Mucosa of stomach (tissue), 1 donor: Measurements from ENCODE around the gene IL1RAP.
"Not testable (repeated sequence)": the region's sequence is repeated elsewhere in the genome, so short reads cannot be mapped to it uniquely, and the experiment has no call there.

Source experiments
- H3K27me3 ChIP-seq: one replicate; pipeline ENCODE4 v1.7.0; 2013; ENCODE audit warnings: mild to moderate bottlenecking, low read length; ENCODE audit not compliant: control insufficient read depth, insufficient read depth
- H3K36me3 ChIP-seq: one replicate; pipeline ENCODE4 v1.7.0; 2013; ENCODE audit warnings: low read length; ENCODE audit not compliant: control insufficient read depth, insufficient read depth
- H3K4me1 ChIP-seq: one replicate; pipeline ENCODE4 v1.7.0; 2013; ENCODE audit warnings: mild to moderate bottlenecking, low read length; ENCODE audit not compliant: control insufficient read depth, insufficient read depth
- H3K4me3 ChIP-seq: one replicate; pipeline ENCODE4 v1.7.0; 2013; ENCODE audit warnings: low read length
- H3K9ac ChIP-seq: one replicate; pipeline ENCODE4 v1.7.0; 2013; ENCODE audit warnings: mild to moderate bottlenecking, low read length, moderate library complexity
- H3K9me3 ChIP-seq: one replicate; pipeline ENCODE4 v1.7.0; 2013; ENCODE audit warnings: mild to moderate bottlenecking, low read length, moderate library complexity; ENCODE audit not compliant: control insufficient read depth
- donor health status: Pancreatic carcinoma.

IL1RAP gene

GRCh38 chr3:190516416-190516815 is 2.5 kb downstream of the IL1RAP start:
- H3K4me1 ChIP-seq = peaks cover 4% of the 10 kb centered on the region
- H3K27me3 ChIP-seq = no peaks in the 10 kb centered on the region
- no peak overlapping the region for H3K9ac ChIP-seq
- no peaks in the 10 kb centered on the region for H3K9me3 ChIP-seq
- H3K36me3 ChIP-seq = no peaks in the 10 kb centered on the region
- H3K4me3 ChIP-seq = no peak overlapping the region

- Histone ChIP-seq H3K4me3 (no peak overlapping the region), H3K4me1 (peaks cover 4% of the 10 kb centered on the region), H3K27me3 (no peaks in the 10 kb centered on the region), H3K9ac (no peak overlapping the region), H3K36me3 (no peaks in the 10 kb centered on the region), H3K9me3 (no peaks in the 10 kb centered on the region)
Measured at GRCh38 chr3:190517687-190518086, 3.8 kb downstream of the IL1RAP start.

GRCh38 chr3:190518531-190518930 is 4.6 kb downstream of the IL1RAP start:
- not testable (repeated sequence) for H3K9ac ChIP-seq, H3K36me3 ChIP-seq, H3K4me1 ChIP-seq

GRCh38 chr3:190519886-190520285 is 6.0 kb downstream of the IL1RAP start:
- no peaks in the 10 kb centered on the region for H3K9me3 ChIP-seq
- H3K27me3 ChIP-seq = no peaks in the 10 kb centered on the region
- no peaks in the 10 kb centered on the region for H3K36me3 ChIP-seq
- no peak overlapping the region for H3K4me3 ChIP-seq
- H3K4me1 ChIP-seq = peaks cover 4% of the 10 kb centered on the region
- no peak overlapping the region for H3K9ac ChIP-seq

More at GRCh38 chr3:190518531-190518930, 4.6 kb downstream of the IL1RAP start:
- H3K9me3 ChIP-seq, H3K27me3 ChIP-seq, H3K4me3 ChIP-seq: not testable (repeated sequence)

- H3K4me3 ChIP-seq = no peak overlapping the region
- no peaks in the 10 kb centered on the region for H3K27me3 ChIP-seq
- no peak overlapping the region for H3K9ac ChIP-seq
- no peaks in the 10 kb centered on the region for H3K36me3 ChIP-seq
- no peaks in the 10 kb centered on the region for H3K9me3 ChIP-seq
- H3K4me1 ChIP-seq = no peaks in the 10 kb centered on the region
Measured at GRCh38 chr3:190521998-190522397, 8.1 kb downstream of the IL1RAP start.

GRCh38 chr3:190522621-190523222 is 8.8 kb downstream of the IL1RAP start:
- H3K4me1 ChIP-seq = no peaks in the 10 kb centered on the region
- H3K36me3 ChIP-seq = no peaks in the 10 kb centered on the region
- H3K27me3 ChIP-seq = no peaks in the 10 kb centered on the region
- no peak overlapping the region for H3K4me3 ChIP-seq
- no peak overlapping the region for H3K9ac ChIP-seq
- H3K9me3 ChIP-seq = no peaks in the 10 kb centered on the region

GRCh38 chr3:190524942-190525341 is 11.1 kb downstream of the IL1RAP start:
- Histone ChIP-seq H3K27me3 (no peaks in the 10 kb centered on the region), H3K36me3 (no peaks in the 10 kb centered on the region), H3K9ac (no peak overlapping the region), H3K9me3 (no peaks in the 10 kb centered on the region), H3K4me1 (no peaks in the 10 kb centered on the region), H3K4me3 (no peak overlapping the region)

- Histone ChIP-seq H3K36me3 (no peaks in the 10 kb centered on the region), H3K9ac (no peak overlapping the region), H3K4me3 (no peak overlapping the region), H3K4me1 (no peaks in the 10 kb centered on the region), H3K9me3 (no peaks in the 10 kb centered on the region), H3K27me3 (no peaks in the 10 kb centered on the region)
Measured at GRCh38 chr3:190525634-190526033, 11.7 kb downstream of the IL1RAP start.

- Histone ChIP-seq H3K36me3 (no peaks in the 10 kb centered on the region), H3K9me3 (no peaks in the 10 kb centered on the region), H3K9ac (no peak overlapping the region), H3K4me3 (no peak overlapping the region), H3K4me1 (no peaks in the 10 kb centered on the region), H3K27me3 (no peaks in the 10 kb centered on the region)
Measured at GRCh38 chr3:190526787-190527762, 13.2 kb downstream of the IL1RAP start.

GRCh38 chr3:190528706-190529105 is 14.8 kb downstream of the IL1RAP start:
- H3K4me1 ChIP-seq = no peaks in the 10 kb centered on the region
- H3K9me3 ChIP-seq = no peaks in the 10 kb centered on the region
- no peaks in the 10 kb centered on the region for H3K27me3 ChIP-seq
- no peaks in the 10 kb centered on the region for H3K36me3 ChIP-seq
- H3K4me3 ChIP-seq = no peak overlapping the region
- H3K9ac ChIP-seq = no peak overlapping the region

GRCh38 chr3:190531406-190531805 is 17.5 kb downstream of the IL1RAP start:
- Histone ChIP-seq H3K4me3 (no peak overlapping the region), H3K9me3 (no peaks in the 10 kb centered on the region), H3K9ac (no peak overlapping the region), H3K27me3 (no peaks in the 10 kb centered on the region), H3K36me3 (no peaks in the 10 kb centered on the region), H3K4me1 (no peaks in the 10 kb centered on the region)

GRCh38 chr3:190532731-190533203 is 18.9 kb downstream of the IL1RAP start:
- H3K27me3 ChIP-seq = no peaks in the 10 kb centered on the region
- H3K4me3 ChIP-seq = no peak overlapping the region
- no peaks in the 10 kb centered on the region for H3K4me1 ChIP-seq
- H3K9ac ChIP-seq = no peak overlapping the region
- no peaks in the 10 kb centered on the region for H3K36me3 ChIP-seq
- H3K9me3 ChIP-seq = no peaks in the 10 kb centered on the region
